ES-I3 (cell line): ENCODE results near the gene ZNF490.

Experiments used
- H3K36me3 ChIP-seq: 2 replicates; pipeline ENCODE4 v1.6.1; 2013; ENCODE audit warnings: mild to moderate bottlenecking, low read length, control low read depth, moderate library complexity; ENCODE audit not compliant: insufficient read depth
- H3K4me1 ChIP-seq: 2 replicates; pipeline ENCODE4 v1.6.1; 2013; ENCODE audit warnings: mild to moderate bottlenecking, control low read depth, low read length; ENCODE audit not compliant: insufficient read depth
- H3K9ac ChIP-seq: 2 replicates; pipeline ENCODE4 v1.6.1; 2013; ENCODE audit warnings: low read depth, mild to moderate bottlenecking, low read length, moderate library complexity
- H3K9me3 ChIP-seq: 2 replicates; pipeline ENCODE4 v1.6.1; 2013; ENCODE audit warnings: mild to moderate bottlenecking, low read length, moderate library complexity; ENCODE audit not compliant: control insufficient read depth, insufficient read depth

The ZNF490 gene

DNA sequence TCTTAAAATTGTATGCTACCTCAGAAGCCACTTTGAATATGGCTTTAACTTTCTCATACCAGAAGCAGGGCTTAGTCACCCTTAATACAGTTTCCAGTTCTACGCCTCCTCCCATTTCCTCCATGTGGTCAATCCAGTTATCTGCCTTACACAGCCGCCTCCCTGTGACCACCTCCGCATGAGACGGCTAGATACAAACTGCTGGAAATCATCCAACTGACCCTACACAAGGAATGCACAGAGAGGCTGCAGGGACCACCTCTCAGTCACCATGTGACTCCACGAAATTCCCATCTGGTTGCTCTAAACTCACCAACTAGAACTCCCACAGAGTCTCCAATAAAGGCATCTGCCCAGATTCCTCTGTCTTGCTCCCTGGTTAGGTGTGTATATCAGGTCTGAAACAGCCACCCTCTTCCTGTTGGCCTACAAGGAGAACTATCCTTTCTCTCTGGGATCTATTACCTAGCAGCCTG is 66.2 kb downstream of the ZNF490 start:
- Histone ChIP-seq H3K36me3 (no peaks in the 10 kb centered on the region), H3K4me1 (no peaks in the 10 kb centered on the region; the same call in 1 of the 2 replicates), H3K9me3 (peaks cover 12% of the 10 kb centered on the region), H3K9ac (no peak overlapping the region)

DNA sequence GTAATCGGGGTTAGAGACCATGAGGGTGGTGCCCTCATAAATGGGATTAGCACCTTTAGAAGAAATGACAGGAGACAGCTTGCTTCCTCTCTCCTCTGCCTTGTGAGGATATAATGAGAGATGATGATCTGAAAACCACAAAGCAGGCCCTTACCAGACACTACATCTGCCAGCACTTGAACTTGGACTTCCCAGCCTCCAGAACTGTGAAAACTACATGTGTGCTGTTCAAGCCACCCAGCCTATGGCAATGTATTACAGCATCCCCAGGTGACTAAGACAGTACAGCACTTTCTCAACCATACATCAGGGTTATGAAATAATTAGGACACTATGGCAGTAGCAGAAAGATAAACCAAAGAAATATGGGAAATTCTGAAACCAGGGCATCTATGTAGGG is 66.8 kb downstream of the ZNF490 start:
- H3K4me1 ChIP-seq = no peaks in the 10 kb centered on the region
- peaks cover 12% of the 10 kb centered on the region for H3K9me3 ChIP-seq
- no peaks in the 10 kb centered on the region for H3K36me3 ChIP-seq
- H3K9ac ChIP-seq = no peak overlapping the region
